NCI-H1417 (cell line): ENCODE results near the gene NR2C2AP.
"Not testable (repeated sequence)": the region's sequence is repeated elsewhere in the genome, so short reads cannot be mapped to it uniquely, and the experiment has no call there.

Experiments used
- DNase-seq, 3 experiments: peaks; one replicate each; lab custom pipeline; 2025; lab: John Stamatoyannopoulos, UW

NR2C2AP gene

DNA sequence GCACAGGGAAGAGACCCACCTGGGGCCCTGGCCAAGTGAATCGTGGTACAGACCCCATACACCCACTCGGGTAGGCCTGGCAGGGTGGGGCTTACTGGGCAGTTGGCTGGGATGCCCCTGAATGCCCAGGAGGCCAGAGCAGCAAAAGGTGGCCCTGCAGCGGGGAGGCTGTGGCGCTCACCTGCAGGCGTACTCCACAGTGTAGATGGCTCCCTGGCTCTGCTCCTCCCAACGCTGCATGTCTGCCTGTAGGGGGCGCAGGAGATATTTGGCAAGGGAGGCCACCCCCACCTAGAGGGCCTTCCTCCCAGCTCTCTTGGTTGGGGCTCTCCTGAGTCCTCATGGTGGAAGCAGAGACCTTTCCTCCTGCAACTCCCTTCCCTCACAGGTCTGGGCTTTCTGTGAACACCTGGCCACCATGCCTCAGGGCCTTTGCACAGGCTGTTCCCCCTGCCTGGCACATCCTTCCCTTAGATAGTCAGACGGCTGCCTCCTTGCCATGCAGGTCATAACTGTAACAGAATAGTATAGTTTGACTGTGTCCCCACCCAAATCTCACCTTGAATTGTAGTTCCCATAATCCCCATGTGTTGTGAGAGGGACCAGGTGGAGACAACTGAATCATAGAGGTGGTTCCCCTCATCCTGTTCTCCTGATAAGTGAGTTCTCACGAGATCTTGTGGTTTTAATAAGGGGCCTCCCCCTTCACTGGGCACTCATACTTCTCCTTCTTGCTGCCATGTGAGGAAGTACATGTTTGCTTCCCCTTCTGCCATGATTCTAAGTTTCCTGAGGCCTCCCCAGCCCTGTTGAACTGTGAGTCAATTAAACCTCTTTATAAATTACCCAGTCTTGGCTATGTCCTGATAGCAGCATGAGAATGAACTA lies 17.1 kb downstream of the NR2C2AP start:
- peak; percentile 4 to 58 (median 18) for DNase-seq

DNA sequence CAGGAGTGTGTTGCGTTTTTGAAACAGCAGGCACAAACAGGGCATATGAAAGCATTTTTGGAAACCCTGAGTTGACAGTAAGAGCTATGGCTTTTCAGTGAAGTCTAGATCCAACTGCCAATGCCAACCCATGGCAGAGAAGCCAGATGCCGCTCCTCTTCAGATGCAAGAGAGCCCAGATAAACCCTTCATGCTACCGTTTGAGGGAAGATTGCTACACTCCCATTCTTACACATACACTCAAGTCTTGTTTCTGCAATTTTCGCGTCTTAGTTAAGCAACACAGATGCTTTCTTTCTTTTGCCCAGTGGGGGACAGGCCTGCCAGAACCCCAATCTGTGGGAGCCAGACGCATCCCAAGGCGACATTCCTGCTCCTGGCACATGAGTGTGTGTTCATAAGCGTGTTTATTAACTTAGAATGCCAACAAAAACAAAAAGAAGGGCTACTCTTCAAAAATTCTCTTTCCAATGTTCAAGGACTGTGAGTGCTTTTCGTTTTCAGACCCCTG lies 21.7 kb downstream of the NR2C2AP start:
- DNase-seq = no peak

- DNase-seq = no peak
These were observed 23.4 kb downstream of the NR2C2AP start for GRCh38 chr19:19179548-19180441.

DNA sequence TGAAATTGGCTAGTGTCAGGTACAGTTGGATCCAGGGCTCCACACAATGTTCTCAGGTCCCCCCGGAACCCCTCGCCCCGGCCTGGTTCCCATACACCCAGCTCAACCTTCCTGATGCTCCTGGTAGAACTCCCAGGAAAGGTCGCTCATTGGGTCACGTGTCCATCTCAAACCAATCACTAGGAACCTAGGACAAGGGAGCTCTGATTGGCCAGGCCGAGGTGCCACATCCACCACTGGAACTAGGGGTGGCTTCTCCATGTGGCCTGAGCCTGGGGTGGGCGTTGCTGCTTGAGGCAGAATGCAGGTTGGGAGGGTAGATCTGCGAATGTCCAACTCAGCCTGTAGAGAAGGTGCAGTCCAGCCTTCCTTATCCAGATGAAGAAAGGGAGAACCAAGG lies 26.3 kb downstream of the NR2C2AP start:
- DNase-seq = no peak

- DNase-seq = not testable (repeated sequence)
These were observed 30.0 kb downstream of the NR2C2AP start for GRCh38 chr19:19173243-19173642.

DNA sequence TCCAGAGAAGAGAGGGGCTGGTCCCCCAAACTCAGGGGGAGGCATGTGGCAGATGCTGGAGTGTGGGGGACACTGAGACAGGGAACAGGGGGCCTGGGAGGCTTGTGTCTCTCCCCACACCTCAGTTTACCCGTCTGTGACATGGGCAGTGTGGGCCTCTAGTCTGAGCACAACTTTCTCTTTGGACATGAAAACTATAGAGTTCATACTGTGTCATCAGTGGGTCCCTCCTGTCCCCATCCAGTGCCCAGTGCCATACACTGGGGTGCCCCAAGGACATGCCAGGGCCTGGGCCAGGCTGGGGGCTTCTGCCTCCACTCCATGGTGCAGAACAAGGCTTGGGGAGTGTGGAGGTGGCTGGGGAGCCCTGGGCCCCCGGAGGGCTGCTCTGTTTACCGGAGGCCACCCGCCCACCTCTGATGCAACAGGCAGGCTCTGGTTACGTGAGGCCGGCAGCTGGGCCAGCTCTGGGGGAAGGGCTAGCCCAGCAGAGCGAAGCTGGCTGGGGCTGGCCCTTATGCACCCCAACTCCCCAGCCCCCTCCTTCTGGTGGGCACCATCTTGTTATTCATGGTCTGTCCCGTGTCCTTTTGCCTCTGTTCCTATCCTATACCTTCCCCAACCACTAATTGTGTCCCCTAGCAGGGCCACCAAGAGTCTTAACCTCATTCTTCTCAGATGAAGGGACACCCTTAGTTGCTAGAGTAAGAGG lies 31.2 kb downstream of the NR2C2AP start:
- DNase-seq = no peak

GRCh38 chr19:19170873-19171672 lies 32.1 kb downstream of the NR2C2AP start:
- DNase-seq = no peak

DNA sequence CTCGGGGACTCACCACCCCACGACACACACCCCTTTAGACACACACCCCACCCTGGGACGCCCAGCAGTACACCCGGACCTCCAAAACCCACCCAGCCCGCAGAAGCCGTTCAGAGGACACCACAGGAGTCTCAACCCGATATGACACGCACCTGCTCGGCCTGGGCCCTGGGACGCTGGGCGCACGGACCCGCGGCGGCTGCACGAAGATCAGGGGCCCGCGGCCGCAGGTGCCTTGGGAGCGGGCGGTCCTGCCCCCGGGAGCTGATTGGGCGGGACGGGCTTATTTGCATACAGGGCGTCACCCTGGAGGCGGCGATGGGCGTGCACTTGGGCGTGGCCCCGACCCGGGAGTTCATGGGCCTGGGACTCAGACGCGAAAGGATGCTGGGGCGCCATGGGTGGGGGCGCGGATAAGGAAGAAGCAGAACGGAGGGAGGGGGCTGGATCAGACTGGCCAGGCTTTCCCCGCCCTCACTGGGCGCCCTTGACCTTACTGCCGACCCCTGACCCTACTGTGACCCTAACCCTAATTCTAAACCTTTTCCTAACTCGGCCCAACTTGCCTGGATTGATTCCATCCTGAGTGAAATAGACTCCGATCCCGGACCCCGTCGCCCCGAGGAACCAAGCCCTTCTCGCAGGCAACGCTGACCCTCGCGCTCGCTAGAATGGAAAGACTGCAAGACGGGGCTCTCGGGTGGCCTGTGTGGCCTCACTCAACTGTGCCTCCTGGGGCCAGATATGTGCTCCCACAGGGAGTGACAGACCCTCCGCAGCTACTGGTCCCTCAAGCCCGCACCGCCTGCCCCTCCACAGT lies 33.0 kb downstream of the NR2C2AP start, which contains the start of gene MEF2B:
Gene MEF2B (minus strand): TSS at position 211 of the 820 bp plus-strand sequence. CDS start 19,528 bp downstream, outside the sequence.
- DNase-seq = peak in 1 of 3 experiments; percentile 41

- DNase-seq = no peak
These were observed 33.8 kb downstream of the NR2C2AP start for GRCh38 chr19:19169236-19170052.

DNA sequence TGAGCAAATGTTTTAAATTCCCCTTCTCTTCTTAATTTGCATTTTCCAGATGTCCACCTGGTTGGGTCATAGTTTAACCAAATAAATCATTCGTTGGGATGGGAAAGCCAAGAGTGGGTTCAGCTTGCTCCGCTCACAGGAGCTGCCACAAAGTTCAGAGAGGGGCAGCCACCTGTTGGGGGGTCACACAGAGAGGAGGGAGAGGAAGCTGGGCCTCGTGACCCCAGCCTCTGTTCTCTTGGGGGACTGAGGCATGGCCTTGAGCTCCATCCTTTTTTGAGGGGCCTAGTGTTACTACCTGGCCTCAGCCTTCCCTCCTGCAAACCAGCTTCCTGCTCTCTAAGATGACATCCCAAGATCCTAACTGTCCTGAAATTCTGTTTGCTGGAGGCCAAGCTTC lies 35.6 kb downstream of the NR2C2AP start:
- no peak for DNase-seq

DNA sequence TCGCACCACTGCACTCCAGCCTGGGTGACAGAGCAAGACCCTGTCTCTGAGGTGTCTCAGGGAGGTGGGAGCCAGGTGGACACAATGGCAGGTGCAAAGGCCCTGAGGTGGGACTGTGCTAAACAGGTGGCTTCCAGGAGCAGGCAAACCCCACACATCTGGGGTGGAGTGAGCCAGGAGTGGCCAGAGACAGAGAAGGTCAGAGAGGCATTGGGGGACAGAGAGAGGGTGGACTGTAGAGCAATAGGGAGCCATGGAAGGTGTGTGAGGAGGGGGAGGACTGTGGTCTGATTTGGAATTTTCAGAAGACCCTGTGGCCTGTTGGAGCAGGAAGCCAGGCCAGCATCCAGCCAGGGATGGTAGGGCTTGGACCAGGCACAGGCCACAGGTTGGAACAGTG lies 37.8 kb downstream of the NR2C2AP start:
- DNase-seq = no peak

GRCh38 chr19:19162495-19162894 lies 40.7 kb downstream of the NR2C2AP start:
- no peak for DNase-seq

- DNase-seq = no peak
These were observed 42.7 kb downstream of the NR2C2AP start for GRCh38 chr19:19160461-19161035.

- no peak for DNase-seq
These were observed 43.7 kb downstream of the NR2C2AP start for GRCh38 chr19:19159534-19159933.

GRCh38 chr19:19157808-19158207 lies 45.4 kb downstream of the NR2C2AP start:
- no peak for DNase-seq

GRCh38 chr19:19155495-19156219 lies 47.6 kb downstream of the NR2C2AP start:
- no peak for DNase-seq

DNA sequence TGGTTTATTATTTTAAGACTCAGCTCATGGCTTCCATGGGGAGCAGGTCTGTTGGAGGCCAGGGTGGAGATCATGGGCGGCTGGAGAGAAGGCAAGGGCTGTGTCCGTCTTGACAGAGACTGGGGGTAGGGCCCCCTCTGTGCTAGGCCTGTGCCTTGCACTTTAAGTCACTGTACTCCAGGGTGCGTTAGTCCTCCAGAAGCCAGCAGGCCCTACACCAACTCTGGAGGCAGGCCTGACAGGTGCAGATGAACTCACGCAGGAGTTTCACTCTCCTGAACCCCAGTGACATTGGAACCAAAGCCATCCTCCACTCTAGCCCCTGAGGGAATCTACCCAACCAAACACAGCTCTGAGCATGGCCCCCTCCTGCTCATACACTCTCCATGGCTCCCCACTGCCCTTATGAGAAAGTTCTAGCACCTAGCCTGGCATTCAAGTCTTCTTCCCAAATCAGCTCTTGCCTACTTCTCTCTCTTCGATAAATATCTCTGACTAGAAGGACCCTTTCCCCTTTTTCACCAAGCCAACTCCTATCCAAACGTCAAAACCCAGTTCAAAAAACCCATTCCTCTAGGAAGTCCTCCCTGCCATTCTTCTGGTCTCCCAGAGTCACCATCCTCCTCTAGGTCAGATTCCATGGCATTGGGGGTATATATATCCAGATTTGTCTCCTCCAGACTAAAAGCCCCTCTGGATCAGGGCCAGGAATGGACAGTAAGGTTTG lies 48.3 kb downstream of the NR2C2AP start:
- no peak for DNase-seq
